NOMO-1 (cell line): ENCODE data around the gene PRMT3.
"Not testable (repeated sequence)": the region's sequence is repeated elsewhere in the genome, so short reads cannot be mapped to it uniquely, and the experiment has no call there.

ENCODE experiments used
- DNase-seq, 2 experiments: peaks; one replicate each; lab custom pipeline; 2025; ENCODE audit not compliant: unreplicated experiment in 2 of 2; lab: John Stamatoyannopoulos, UW

The PRMT3 gene

GRCh38 chr11:20453657-20454316 is 66.3 kb downstream of the PRMT3 start:
- no peak for DNase-seq

- DNase-seq = no peak
Measured at GRCh38 chr11:20457001-20457799, 69.7 kb downstream of the PRMT3 start.

- no peak for DNase-seq
Measured at GRCh38 chr11:20457934-20458680, 70.6 kb downstream of the PRMT3 start.

GRCh38 chr11:20458905-20459632 is 71.6 kb downstream of the PRMT3 start:
- no peak for DNase-seq

GRCh38 chr11:20459865-20460264 is 72.3 kb downstream of the PRMT3 start:
- DNase-seq = no peak

GRCh38 chr11:20464518-20464917 is 77.0 kb downstream of the PRMT3 start:
- DNase-seq = no peak

- no peak for DNase-seq
Measured at GRCh38 chr11:20467487-20468185, 80.1 kb downstream of the PRMT3 start.

GRCh38 chr11:20470348-20470747 is 82.8 kb downstream of the PRMT3 start:
- no peak for DNase-seq

- not testable (repeated sequence) for DNase-seq
Measured at GRCh38 chr11:20471929-20472328, 84.4 kb downstream of the PRMT3 start.

- DNase-seq = no peak
Measured at GRCh38 chr11:20474176-20474881, 86.8 kb downstream of the PRMT3 start.

GRCh38 chr11:20474882-20475517 is 87.5 kb downstream of the PRMT3 start:
- peak; percentile 54 to 88 for DNase-seq

- no peak for DNase-seq
Measured at GRCh38 chr11:20477418-20478090, 90.0 kb downstream of the PRMT3 start.

- no peak for DNase-seq
Measured at GRCh38 chr11:20479513-20479912, 92.0 kb downstream of the PRMT3 start.

GRCh38 chr11:20483931-20484330 is 96.4 kb downstream of the PRMT3 start:
- DNase-seq = no peak

GRCh38 chr11:20484416-20484815 is 96.9 kb downstream of the PRMT3 start:
- not testable (repeated sequence) for DNase-seq

- no peak for DNase-seq
Measured at GRCh38 chr11:20488352-20488751, 100.8 kb downstream of the PRMT3 start.

- no peak for DNase-seq
Measured at GRCh38 chr11:20489948-20490347, 102.4 kb downstream of the PRMT3 start.

GRCh38 chr11:20493340-20493739 is 105.8 kb downstream of the PRMT3 start:
- DNase-seq = no peak
